Measurements from ENCODE around the gene PLCH1.
A peak's percentile ranks its signal among the peaks of the same experiment; 100 is the strongest.

Gene PLCH1

GRCh38 chr3:155744626-155745324 is at the start of gene PLCH1:
Gene PLCH1 (minus strand): TSS chr3:155745071. CDS start chr3:155704224, 40,847 bp downstream.
- H3K4me3 ChIP-seq: peak within 1 kb of the TSS; percentile 25 to 55 (median 38)
- H3K27ac ChIP-seq: peak within 1 kb of the TSS in 3 of 21 experiments; percentile 18 to 61 (median 28)

GRCh38 chr3:155792532-155792931 is 47.7 kb upstream of the PLCH1 start:
- H3K4me3 ChIP-seq: no peak overlapping the region
- H3K27ac ChIP-seq: no peak overlapping the region

- Histone ChIP-seq H3K27ac (no peak overlapping the region), H3K4me3 (no peak overlapping the region)
Measured at GRCh38 chr3:155791190-155791589, 46.3 kb upstream of the PLCH1 start.

GRCh38 chr3:155790272-155790925 is 45.5 kb upstream of the PLCH1 start:
- no peak overlapping the region for H3K27ac ChIP-seq
- no peak overlapping the region for H3K4me3 ChIP-seq

- no peak overlapping the region for H3K27ac ChIP-seq
- H3K4me3 ChIP-seq: no peak overlapping the region
Measured at GRCh38 chr3:155785662-155786295, 40.9 kb upstream of the PLCH1 start.

- no peak overlapping the region for H3K27ac ChIP-seq
- no peak overlapping the region for H3K4me3 ChIP-seq
Measured at GRCh38 chr3:155782390-155782953, 37.6 kb upstream of the PLCH1 start.

GRCh38 chr3:155780291-155780690 is 35.4 kb upstream of the PLCH1 start:
- Histone ChIP-seq H3K4me3 (no peak overlapping the region), H3K27ac (no peak overlapping the region)

- Histone ChIP-seq H3K4me3 (no peak overlapping the region), H3K27ac (no peak overlapping the region)
Measured at GRCh38 chr3:155778462-155778861, 33.6 kb upstream of the PLCH1 start.

GRCh38 chr3:155772801-155773200 is 27.9 kb upstream of the PLCH1 start:
- Histone ChIP-seq H3K4me3 (no peak overlapping the region), H3K27ac (no peak overlapping the region)

GRCh38 chr3:155771126-155771525 is 26.3 kb upstream of the PLCH1 start:
- no peak overlapping the region for H3K4me3 ChIP-seq
- no peak overlapping the region for H3K27ac ChIP-seq

- H3K4me3 ChIP-seq: no peak overlapping the region
- no peak overlapping the region for H3K27ac ChIP-seq
Measured at GRCh38 chr3:155766206-155766605, 21.3 kb upstream of the PLCH1 start.

GRCh38 chr3:155763870-155764463 is 19.1 kb upstream of the PLCH1 start:
- Histone ChIP-seq H3K4me3 (no peak overlapping the region), H3K27ac (no peak overlapping the region)

GRCh38 chr3:155760653-155761052 is 15.8 kb upstream of the PLCH1 start:
- Histone ChIP-seq H3K27ac (no peak overlapping the region), H3K4me3 (no peak overlapping the region)

- Histone ChIP-seq H3K4me3 (no peak overlapping the region), H3K27ac (no peak overlapping the region)
Measured at GRCh38 chr3:155757577-155757976, 12.7 kb upstream of the PLCH1 start.

GRCh38 chr3:155753038-155753639 is 8.3 kb upstream of the PLCH1 start:
- no peak overlapping the region for H3K4me3 ChIP-seq
- H3K27ac ChIP-seq: no peak overlapping the region

GRCh38 chr3:155748611-155749365 is 3.9 kb upstream of the PLCH1 start:
- Histone ChIP-seq H3K4me3 (no peak overlapping the region), H3K27ac (no peak overlapping the region)

GRCh38 chr3:155747946-155748290 is 3.0 kb upstream of the PLCH1 start:
- H3K27ac ChIP-seq: no peak overlapping the region

GRCh38 chr3:155747286-155747945 is 2.5 kb upstream of the PLCH1 start:
- no peak overlapping the region for H3K4me3 ChIP-seq
- H3K27ac ChIP-seq: no peak overlapping the region

More at GRCh38 chr3:155747946-155748290, 3.0 kb upstream of the PLCH1 start:
- H3K4me3 ChIP-seq: no peak overlapping the region

- no peak overlapping the region for H3K4me3 ChIP-seq
- H3K27ac ChIP-seq: no peak overlapping the region
Measured at GRCh38 chr3:155746703-155747102, 1.8 kb upstream of the PLCH1 start.

Data from skin epidermis (tissue), 12 donors.